CD4-positive, alpha-beta T cell treated with Interleukin-12 subunit alpha and Interleukin-12 subunit beta, for 1 hour (primary cell): ENCODE measurements around the gene ANKDD1B.
"Not testable (repeated sequence)": the region's sequence is repeated elsewhere in the genome, so short reads cannot be mapped to it uniquely, and the experiment has no call there.

Experiments
- DNase-seq: peaks from one replicate; pipeline ENCODE4 v3.0.0-alpha.2; 2020

The ANKDD1B gene

DNA sequence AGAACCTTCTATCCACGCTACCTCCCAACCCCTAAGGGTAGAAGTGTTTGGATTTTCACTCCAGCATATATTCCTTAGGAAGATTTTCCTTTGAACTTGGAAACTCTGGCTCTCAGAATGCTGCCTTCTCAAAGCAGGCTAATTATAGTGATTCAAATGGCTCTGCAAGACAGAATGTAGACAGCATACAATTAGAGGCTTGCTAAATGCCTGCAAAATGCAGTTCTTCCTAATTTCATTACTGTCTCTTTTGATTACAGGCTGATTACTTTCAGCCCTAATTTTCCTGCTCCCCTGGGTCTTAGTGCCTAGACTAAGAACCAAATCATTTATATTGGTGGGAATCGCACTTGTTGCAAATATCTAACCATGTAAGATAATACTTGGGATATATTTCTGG lies 50.8 kb downstream of the ANKDD1B start:
- DNase-seq = no peak

DNA sequence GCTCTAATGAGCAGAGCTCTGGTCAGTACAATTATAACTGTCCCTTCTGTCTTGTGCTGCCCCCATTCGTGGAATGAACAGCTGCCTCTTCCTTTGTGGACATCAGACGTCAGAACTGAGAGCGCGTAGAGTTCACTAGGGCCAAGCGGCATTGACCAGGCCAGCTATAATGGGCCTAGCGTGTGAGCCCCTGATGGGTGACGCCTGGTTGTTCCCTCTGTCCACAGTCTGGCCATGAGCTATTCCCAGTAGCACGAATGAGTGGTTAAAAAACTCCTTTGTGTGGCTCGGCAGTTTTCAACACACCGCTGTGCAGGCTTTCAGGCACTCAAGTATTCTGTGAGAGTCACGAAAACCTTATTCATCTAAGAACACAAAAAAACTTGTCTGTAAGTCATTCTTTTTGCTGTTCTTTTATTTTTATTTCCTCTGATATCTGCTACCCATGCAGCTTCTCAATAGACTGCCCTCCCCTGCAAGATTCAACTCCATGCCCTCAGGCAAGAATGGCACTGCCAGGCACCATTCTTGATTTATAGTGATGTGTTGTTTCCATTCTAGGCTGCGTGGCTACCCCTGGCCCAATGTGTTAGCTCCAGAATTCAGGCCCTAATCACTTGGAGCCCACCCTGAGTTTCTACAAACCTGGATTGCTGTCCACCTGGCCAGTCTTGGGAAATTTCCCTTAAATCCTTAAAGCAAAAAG lies 52.5 kb downstream of the ANKDD1B start:
- no peak for DNase-seq

DNA sequence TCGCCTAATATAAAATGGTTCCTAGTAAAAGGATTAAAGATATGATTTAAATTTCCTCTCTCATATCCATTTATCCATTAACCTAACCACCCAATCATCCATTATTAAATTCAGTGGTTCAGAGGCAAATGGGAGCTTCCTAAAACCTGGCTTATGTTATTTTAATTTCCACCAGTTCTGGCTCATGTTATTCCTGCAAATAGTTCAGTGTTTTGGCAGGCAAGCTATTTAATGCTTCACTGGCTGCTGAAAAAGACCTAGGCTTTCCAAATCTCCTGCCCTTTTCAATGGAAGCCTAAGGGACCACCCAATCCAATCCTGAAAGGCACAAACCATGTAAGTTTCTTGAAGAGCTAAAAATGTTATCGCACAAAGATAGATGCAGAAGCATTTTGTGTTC lies 53.7 kb downstream of the ANKDD1B start:
- no peak for DNase-seq

DNA sequence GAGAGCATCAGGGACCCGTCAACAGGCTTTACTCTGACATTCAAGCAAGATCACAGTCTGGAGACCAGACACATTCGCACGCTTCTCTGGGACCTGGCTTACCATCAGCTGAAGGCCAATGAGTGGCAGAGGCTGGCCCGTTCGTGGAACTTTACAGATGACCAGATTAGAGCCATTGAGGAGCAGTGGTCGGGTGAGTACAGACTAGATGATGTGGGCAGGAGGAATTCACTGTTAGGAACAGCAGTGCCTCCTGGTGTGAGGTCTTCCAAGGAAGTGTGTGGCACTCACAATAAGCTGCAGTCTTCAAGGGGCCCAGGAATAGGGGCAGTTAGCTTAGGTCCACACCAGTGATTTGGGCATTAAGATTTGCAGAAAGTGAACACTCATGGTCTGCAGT lies 55.5 kb downstream of the ANKDD1B start:
- no peak for DNase-seq

DNA sequence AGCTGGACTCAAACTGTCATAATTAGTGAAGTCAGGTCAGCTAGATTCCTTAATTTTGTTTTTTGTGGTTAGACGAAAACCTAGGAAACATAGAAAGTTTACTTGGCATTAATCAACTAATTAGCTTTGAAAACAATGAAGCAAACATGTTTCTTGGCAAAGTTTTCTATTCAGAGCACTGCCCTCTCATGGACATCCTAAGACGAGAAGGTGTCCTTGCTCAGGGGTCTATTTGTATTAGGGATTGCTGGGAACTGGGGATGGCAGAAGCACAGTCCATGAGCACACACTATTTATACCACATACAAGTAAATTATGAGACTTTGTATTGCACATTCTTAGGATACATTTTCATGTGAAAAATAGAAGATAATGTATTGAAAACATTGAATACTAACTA lies 56.3 kb downstream of the ANKDD1B start:
- no peak for DNase-seq

DNA sequence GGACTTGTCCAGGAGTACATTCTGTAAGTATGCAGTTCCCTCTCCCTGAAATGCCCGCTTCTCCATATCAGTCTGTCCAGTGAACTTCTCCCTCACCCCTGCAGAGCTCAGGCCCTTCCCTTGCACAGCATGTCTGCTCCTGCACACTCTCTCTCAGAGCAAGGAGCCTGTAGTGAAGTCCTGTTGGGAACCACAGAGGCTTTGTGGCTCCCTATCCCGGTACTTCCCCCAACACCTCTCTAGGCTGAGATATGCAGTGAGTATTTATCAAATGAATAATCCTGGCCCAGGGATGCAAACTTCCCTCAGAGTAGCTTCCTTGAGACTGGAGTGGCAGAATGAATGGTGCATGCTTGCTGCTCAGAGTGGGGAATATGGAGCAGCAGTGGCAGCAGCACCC lies 57.2 kb downstream of the ANKDD1B start:
- no peak for DNase-seq

DNA sequence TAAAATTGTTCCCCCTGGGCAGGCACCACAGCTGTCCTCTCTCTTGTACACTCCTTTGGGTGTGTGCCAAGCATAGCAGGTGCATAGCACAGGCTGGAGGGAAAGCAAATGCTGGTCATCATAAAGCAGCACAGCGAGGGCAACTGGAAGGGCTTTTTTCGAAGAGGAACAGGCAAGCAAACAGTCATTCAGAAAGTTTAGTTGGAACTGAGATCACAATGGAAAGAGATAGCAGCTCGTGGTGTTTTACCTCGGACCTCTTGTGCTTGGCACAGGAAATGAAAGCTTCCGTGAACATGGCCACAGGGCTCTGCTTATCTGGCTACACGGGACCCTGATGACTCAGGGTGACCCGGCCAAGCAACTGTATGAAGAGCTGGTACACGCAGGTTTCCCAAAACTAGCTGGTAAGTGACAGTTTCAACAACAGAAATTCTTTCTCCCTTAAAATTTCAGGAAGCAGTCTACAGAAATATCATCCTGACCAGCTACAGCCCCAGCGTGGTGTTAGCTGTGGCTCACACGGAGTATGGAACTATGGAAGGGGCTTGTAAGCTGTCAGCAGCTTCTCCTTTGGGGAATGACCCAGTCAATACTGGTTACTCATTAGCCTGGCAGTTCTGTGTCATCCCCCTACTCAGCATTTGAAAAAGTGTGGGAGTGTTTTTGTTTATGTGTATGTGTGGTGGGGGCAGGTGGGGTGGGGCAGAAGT lies 57.9 kb downstream of the ANKDD1B start:
- DNase-seq = peak; percentile 44

DNA sequence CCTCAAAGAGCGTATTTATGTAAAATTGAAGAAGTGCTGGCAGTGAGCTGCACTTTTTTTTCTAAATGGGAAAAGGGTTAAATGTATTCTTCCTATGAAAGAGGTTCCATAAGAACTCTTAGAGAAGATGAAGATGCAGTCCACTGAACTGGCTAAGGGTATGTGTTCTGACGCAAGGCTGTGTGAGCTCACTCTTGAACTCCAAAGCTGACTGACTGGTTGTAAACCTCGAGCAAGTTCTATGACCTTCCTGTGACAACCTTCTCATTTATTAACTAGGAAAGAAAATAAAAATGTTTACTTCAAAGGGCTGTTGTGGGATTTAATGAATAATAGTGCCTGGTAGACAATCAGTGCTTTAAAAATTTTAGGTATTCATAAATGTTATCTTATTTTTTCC lies 59.3 kb downstream of the ANKDD1B start:
- no peak for DNase-seq

DNA sequence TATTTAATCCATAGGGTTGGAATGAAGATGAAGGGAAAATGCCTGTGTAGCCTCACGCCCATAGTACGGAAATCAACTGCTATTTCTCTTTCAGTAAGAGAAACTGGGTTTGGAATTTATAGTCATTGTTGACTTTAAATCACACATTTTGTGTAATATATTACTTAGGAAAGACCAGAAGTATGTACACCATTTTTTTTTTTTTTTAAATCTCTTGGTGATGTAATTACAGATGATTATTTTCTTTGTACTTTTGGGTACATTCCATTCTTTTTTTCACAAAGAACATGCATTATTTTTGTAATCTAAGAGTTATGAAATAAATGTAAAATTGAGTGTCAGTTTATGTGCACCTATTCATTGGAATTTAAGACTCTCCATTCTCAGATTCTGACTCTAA lies 60.3 kb downstream of the ANKDD1B start:
- no peak for DNase-seq

DNA sequence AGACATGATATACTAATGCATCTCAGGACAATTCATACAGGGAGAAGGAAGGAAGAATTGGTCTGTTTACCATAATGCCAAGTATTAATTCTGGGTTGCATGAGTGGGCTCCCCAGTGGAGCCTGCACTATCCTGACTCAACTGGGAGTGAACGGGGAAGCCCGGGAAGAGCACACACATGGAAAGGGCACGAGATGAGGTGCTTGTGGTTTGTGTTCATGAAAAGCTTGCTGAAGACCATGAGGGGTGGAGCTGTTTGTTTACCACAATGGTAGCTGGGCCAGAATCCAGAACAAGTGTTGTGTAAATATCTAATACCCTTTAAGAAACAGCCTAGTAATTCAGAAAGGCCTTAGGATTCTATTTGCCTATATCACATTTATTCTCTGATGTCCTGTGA lies 61.4 kb downstream of the ANKDD1B start:
- no peak for DNase-seq

DNA sequence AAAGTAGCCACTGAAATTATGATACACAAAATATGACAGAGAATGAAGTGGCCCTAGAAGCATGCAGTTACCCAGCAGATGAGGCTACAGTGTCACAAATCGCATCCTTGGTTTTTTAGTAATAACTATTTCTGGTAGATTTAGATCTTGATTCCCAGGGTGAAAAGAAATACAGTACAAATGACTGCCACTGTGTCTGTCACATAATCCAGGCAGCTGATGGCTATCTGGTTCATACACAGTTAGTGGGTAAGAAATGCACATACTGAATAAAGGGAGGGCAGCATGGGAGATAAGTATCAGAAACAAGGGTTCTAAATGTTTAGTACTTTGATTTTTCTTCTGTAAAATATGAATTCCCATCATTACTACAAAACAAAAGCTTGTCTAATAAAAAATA lies 64.5 kb downstream of the ANKDD1B start:
- DNase-seq = no peak

DNA sequence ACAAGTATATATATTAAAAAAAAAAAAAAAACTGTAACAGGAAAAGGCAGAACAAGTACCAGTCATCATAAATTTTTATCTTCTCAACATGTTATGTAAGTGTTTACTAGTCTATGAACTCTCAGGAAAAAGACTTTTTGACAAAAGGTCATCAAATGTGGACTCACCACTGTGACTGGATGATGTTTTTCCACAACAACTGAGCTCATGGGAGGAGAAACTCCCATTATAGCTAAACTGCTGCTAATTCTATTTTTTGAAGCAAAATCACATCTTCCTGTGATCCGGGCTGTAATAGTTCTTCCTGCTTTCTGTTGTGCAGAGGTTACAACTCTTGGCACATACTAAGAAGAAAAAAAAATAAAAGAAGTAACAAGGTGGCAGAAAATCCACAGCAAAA lies 66.4 kb downstream of the ANKDD1B start:
- peak; percentile 13 for DNase-seq

DNA sequence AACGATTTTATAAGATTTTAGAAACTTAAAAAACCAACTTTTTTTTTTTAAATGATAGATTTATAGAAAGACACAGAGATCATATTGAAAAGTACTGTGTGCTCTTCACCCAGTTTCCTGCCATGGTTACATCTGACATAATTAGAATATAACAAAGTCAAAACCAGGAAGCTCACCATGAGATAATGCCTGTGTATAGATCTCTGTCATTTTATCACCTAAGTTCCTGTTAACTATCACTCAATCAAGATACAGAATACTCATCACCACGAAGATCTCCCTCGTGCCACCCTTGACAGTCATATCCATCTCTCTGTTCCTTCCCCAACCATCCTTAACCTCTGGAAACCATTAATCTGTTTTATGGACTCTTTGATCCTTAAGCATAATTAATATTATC lies 66.9 kb downstream of the ANKDD1B start:
- DNase-seq = peak; percentile 32

DNA sequence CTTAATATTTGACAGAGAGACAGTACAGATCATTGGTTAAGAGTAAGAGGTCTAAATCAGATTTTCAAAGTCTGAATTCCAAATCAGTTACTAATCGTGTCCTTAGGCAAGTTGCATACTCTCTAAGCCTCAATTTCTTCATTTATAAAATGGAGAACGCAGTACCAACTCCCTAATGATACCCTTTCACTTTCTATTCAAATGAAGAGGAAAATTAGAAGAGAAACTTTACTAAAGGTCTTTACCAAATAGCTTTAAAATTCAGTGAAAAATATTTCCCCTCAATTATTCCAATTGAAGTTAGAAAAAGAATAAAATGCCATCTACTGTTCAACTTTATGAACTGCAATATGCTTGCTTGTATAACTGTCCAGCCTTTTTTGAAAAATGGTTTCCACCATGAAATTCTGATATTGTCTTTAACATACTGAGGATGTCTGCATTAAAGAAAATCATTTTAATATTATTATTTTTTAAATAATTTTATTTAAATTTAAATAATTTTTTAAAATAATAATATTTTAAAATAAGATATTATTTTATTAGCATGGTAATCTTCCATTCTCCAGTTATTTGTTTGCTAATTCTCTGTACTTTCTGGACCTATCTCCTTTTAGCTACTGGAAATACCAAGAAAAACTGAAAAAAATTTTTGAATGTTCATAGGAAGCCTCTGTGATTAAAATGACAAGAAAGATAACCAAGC lies 70.0 kb downstream of the ANKDD1B start:
- DNase-seq = peak; percentile 51

DNA sequence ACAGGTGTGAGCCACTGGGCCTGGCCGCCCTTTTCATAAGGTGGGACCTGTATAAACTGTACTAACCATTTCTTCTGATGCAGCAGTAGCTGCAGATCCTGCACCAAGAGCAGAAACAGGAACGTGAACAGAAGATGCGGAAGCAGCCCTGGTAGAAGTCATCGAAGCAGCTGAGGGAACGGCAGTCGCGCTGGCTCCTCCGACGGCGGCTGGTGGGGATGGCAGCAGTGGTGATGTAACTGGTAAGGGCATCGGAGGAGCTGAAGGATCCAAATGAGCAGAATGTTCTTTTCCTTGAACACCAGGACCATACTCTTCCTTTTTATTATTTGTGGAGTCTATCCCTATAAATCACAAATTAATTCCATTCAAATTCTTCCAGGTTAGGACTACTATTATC lies 73.9 kb downstream of the ANKDD1B start:
- DNase-seq = no peak

DNA sequence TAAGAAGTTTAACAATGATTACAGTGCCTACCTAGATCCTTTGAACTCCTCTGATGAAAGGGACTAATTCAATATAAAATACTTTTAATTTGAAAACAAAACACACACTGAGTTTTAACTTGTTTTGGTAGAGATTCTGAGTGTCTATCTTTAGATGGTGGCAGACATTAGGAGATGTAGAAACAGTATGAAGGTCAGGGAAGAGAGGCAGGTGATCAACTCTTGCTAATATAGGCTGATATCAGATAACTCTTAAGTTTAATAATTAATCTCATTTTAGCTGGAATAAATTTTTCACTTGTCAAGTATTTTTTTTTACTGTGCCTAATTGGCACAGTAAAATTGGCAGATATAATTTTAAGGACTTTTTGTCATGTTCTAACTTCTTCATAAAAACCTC lies 75.2 kb downstream of the ANKDD1B start:
- DNase-seq = no peak

DNA sequence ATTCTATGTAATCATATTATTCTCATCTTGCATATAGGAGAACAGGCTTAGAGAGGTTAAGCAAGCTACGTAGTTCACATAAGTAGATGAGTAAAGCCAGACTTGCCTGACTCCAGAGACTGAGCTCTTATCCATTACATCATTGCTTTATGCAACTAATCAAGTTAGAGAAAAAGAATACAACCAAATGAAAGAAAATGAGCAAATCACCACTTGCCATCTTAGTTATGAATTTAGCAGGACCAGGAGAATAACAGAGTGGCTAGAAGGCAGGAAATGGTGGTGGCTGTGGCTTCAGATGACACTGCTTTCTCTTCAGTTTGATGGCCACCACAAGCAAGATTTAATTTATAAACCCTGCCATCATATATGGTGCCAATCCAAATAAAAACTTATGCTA lies 79.4 kb downstream of the ANKDD1B start:
- DNase-seq = no peak

DNA sequence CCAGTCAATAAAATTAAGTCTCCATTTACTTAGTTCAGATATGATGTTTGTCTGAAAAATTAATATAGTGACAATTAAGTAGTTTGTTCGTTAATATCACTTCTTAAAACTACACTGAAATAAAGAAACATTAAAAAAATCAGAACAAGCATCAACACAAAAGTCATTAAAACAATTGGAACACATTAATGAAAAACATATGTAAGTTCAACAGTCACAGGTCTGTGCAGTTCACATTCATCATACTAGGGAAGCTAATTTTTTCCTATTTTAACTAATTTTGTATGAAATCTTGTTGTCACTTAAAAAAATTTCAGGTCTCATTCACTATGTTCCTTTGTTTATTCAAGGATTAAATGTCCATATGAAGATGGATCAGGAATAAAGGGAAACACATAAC lies 83.5 kb downstream of the ANKDD1B start:
- DNase-seq = no peak

DNA sequence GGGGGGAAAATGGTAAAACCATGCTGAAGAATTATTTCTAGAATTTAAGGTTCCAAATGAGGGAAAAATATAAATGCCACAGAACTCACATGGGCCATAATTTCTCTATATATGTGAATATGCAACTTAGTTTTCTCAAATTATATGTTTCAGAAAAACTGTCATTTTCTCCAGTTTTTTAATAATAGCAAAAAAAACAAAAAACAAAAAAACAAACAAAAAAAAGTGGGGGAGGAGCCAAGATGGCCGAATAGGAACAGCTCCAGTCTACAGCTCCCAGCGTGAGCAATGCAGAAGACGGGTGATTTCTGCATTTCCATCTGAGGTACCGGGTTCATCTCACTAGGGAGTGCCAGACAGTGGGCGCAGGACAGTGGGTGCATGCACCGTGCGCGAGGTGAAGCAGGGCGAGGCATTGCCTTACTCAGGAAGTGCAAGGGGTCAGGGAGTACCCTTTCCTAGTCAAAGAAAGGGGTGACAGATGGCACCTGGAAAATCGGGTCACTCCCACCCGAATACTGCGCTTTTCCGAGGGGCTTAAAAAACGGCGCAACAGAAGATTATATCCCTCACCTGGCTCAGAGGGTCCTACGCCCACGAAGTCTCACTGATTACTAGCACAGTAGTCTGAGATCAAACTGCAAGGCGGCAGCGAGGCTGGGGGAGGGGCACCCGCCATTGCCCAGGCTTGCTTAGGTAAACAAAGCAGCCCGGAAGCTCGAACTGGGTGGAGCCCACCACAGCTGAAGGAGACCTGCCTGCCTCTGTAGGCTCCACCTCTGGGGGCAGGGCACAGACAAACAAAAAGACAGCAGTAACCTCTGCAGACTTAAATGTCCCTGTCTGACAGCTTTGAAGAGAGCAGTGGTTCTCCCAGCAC lies 84.5 kb downstream of the ANKDD1B start:
- DNase-seq = not testable (repeated sequence)

DNA sequence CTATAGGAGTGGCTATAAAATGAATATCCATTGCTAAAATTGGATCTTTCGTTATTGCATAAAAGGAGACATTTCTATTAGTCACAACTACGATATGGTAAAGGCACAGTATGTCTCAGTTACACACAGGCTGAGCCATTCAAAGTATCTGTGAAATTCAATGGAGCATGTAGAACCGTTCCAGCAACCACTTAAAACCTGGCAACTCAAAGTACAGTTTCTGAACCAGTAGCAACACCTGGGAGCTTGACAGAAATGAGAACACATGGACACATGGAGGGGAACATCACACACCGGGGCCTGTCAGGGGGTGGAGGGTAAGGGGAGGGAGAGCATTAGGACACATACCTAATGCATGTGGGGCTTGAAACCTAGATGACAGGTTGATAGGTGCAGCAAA lies 90.6 kb downstream of the ANKDD1B start:
- DNase-seq = no peak

DNA sequence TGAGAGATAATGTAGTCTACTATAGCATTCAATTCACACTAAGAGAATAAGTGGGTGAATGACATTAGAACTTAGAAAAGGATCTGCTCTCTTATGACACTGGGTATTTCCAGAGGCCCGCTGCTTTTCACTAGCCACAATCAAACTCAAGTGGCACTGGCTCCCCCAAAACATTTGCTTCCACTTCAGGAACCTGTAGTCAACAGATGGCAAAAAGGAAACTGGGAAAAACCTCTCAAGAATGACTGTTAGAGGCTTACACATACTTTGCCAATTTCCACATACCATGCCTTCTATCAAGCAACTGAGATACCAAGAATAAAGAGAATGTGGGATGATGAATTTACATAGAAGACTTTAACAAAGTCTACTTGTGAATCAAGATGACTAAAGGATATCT lies 94.8 kb downstream of the ANKDD1B start:
- no peak for DNase-seq

DNA sequence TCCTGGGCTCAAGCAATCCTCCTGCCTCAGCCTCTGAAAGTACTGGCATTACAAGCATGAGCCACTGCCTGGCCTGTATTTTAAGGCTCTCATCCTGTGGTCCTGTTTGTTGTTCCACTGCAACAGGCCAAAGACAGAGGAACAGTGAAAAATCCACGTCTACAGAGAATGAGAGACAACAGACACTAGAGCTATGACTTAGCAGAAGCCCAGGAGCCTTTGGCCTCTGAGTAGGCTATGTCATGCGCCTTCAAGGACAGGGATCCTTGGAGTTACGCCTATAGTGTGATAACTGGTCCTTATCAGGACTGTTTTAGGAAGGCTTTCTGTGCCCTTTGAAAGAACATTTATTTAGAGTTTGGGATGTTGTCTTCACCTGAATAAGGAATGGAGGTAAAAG lies 95.5 kb downstream of the ANKDD1B start:
- DNase-seq = no peak

DNA sequence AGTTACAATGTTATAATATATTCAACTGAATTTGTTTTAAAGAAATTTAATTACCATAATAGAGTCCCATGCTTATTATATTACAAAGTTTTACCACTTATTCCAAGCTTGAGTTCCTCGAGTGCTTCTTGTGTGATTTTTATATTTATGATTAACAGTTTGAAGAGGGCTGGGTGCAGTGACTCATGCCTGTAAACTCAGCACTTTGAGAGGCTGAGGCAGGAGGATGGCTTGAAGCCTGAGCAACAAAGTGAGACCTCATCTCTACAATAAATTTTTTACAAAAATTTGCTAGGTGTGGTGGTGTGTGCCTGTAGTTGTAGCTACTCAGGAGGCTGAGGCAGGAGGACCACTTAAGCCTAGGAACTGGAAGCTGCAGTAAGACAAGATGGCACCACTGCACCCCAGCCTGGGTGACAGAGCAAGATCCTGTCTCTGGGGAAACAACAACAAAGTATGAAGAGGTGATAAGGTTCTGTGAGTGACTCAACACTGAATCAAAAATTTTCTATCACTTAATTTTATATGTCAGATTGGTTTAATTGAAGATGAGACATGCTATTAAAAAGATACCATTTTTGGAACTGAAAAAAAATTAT lies 96.8 kb downstream of the ANKDD1B start:
- DNase-seq = no peak
